ENCODE results near the gene ACTL7B.

GRCh38 chr9:108836781-108837180 is 19.0 kb downstream of the ACTL7B start:
- no peak for TF ChIP-seq EZH2 (IDR thresholded peaks at IDR 0.05; ENCODE audit: borderline replicate concordance, control insufficient read depth, low read depth, low read length)
- no peak for TF ChIP-seq CTCF (IDR thresholded peaks at IDR 0.05 in 2 of 3, conservative IDR thresholded peaks at IDR 0.05 in 1 of 3; ENCODE audit: control insufficient read depth in 2 of 3, extremely low read depth in 1 of 3, insufficient read depth in 1 of 3, low read depth in 3 of 3, low read length in 3 of 3)
